ENCODE data around the gene GADD45B. TPM values are rescaled to one million over a fixed set of nuclear protein-coding genes. Genes with fewer than 3 reads are reported as not detected.

Gene GADD45B, protein sequence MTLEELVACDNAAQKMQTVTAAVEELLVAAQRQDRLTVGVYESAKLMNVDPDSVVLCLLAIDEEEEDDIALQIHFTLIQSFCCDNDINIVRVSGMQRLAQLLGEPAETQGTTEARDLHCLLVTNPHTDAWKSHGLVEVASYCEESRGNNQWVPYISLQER
- 100 to 1,000 TPM; 136 to 301 (median 172) TPM for total RNA-seq

DNA sequence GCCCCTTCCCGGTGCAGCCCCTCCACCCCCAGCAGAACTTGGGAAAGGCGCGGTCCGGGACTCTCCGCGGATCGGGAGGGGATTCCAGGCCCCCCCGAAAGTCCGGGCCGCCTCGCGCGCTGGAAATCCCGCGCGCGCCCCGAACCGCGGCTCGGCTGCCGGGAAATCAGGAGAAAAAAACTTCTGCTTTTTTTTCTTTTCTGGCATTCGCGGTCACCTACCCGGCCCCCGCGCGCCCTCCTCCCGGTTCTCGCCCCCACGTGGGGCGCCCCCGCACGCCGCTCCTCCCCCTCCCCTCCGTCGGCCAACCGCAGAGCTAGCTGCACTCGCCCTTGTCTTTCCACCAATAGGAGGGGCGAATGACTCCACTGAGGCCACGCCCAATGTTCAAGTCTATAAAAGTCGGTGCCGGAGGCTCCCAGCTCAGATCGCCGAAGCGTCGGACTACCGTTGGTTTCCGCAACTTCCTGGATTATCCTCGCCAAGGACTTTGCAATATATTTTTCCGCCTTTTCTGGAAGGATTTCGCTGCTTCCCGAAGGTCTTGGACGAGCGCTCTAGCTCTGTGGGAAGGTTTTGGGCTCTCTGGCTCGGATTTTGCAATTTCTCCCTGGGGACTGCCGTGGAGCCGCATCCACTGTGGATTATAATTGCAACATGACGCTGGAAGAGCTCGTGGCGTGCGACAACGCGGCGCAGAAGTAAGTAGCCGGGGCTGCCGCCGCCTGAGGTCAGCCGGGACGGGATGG is at the start of gene GADD45B:
GADD45B (plus strand) TSS at position 426 of the 749 bp plus-strand sequence; CDS start at position 658, 232 bp downstream.
- TF ChIP-seq, protein P1, sequence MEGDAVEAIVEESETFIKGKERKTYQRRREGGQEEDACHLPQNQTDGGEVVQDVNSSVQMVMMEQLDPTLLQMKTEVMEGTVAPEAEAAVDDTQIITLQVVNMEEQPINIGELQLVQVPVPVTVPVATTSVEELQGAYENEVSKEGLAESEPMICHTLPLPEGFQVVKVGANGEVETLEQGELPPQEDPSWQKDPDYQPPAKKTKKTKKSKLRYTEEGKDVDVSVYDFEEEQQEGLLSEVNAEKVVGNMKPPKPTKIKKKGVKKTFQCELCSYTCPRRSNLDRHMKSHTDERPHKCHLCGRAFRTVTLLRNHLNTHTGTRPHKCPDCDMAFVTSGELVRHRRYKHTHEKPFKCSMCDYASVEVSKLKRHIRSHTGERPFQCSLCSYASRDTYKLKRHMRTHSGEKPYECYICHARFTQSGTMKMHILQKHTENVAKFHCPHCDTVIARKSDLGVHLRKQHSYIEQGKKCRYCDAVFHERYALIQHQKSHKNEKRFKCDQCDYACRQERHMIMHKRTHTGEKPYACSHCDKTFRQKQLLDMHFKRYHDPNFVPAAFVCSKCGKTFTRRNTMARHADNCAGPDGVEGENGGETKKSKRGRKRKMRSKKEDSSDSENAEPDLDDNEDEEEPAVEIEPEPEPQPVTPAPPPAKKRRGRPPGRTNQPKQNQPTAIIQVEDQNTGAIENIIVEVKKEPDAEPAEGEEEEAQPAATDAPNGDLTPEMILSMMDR (IDR thresholded peaks at IDR 0.05) = peak in 2 of 3 donors; percentile 25 to 44
- TF ChIP-seq POLR2AphosphoS5 (IDR thresholded peaks at IDR 0.05) (peak; percentile 100), POLR2A (IDR thresholded peaks at IDR 0.05) (peak; percentile 100)

DNA sequence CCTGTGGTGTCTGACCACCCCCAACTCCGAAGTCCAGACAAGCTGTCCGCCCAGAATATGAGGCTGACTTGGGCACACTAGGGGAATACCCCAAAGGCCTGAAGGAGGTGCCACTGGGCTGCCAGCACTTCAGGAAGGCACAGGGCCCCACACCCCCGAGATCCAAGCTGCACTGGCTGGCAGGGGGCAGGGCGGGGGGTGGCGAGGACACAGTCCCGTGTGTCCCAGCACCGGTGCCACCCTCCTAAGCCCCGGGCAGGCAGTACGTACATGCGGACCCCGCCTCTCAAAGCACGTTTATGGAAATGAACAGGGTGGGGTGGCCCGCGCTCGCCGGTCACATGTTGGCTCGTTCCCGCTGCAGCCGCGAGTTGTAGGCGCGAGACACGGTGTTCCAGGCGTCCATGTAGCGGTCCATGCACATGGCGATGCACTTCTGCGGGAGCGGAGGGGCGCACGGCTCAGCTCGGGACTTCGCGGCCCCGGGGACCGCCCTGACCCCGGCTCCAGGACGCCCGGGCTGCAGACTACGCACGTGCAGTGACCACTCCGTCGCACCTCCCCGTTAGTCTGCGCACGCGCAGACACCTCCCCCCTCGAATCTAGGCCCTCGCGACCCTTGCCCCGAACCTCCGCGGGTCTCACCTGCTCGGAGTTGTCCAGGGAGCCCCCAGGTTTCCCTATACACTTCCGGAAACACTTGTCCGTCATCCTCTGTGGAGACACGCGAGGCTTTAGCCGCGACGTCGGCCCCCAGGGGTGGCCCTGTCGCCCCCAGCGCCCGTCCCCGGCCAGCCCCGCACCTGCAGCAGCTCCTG is 49.1 kb upstream of the GADD45B start:
- intact Hi-C loops (cut with DNase I; ENCODE audit: low total_unique reads) = no loop called here
- H3K4me1 ChIP-seq = peaks cover 19 to 24% of the 10 kb centered on the region in 2 donors
- H3K9me3 ChIP-seq = no peaks in the 10 kb centered on the region
- H3K4me3 ChIP-seq = peak overlapping the region; percentile 87 to 98 (median 93)
- no peaks in the 10 kb centered on the region for H3K27me3 ChIP-seq
- peak overlapping the region; percentile 96 to 97 for H3K27ac ChIP-seq
- TF ChIP-seq POLR2A (IDR thresholded peaks at IDR 0.05) = no peak
- TF ChIP-seq, protein P1 (IDR thresholded peaks at IDR 0.05) = no peak
- TF ChIP-seq POLR2AphosphoS5 (IDR thresholded peaks at IDR 0.05) = no peak
- no peak for DNase-seq (ENCODE audit: low spot score in 2 of 2)
- no peaks in the 10 kb centered on the region for H3K36me3 ChIP-seq

More for the DNA sequence above, at the start of gene GADD45B:
- H3K4me1 ChIP-seq = peaks cover 0 to 11% of the 10 kb centered on the region in 2 donors
- intact Hi-C loops (cut with DNase I; ENCODE audit: low total_unique reads) = loop anchor here (5.0 kb wide), 1 partner anchor 101 kb away; no protein-coding TSS in a partner anchor
- no peaks in the 10 kb centered on the region for H3K9me3 ChIP-seq
- H3K36me3 ChIP-seq = no peaks in the 10 kb centered on the region
- no peaks in the 10 kb centered on the region for H3K27me3 ChIP-seq
- peak within 1 kb of the TSS; percentile 71 to 91 (median 79) for H3K4me3 ChIP-seq
- DNase-seq (ENCODE audit: low spot score in 2 of 2) = peak; percentile 96 to 99
- peak within 1 kb of the TSS; percentile 93 to 94 for H3K27ac ChIP-seq

DNA sequence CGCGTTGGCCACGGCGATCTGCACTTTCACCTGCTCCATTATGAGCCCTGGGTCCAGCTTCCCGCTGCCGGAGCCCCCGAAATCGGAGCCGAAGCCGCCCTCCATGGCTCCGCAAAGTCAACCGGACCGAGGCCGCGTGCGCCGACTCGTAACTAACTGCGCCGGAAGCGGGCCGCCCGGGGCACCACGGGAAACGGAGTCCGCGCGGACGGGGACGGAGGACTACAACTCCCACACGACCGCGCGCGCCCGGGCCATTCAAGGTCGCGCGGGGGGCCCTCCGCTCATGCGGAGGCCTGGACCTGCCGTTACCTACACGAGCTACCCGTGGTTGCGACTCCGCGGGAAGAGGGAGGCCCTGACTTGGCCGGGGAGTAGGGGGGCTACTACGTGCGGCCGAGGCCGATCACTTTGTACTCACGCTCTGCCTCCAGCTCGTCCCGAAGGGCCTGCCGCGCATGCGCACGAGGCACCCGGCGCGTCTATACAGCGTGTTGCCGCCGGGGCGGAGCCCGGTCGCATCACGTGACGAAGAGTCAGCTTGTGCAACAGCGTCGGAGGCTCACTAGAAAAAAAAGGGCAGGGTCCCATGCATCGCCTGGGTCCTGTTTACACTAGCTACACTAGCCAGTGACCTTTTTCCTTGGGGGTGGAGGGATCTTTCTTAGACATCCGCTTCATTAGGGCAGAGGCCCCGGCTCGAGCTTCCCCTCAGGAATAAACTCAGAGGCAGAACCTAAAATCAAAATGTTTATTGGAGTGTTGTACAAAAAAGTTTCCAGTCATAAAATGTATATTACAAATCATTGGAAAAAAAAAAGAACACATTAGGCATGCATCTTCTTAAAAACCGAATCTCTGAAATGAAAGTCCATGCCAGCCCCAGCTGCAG is 48.3 kb upstream of the GADD45B start, which contains the start of gene TIMM13:
TIMM13 (minus strand) TSS at position 158 of the 892 bp plus-strand sequence; CDS start at position 105, 53 bp downstream.
- Histone ChIP-seq H3K27me3 (no peaks in the 10 kb centered on the region), H3K36me3 (no peaks in the 10 kb centered on the region), H3K9me3 (no peaks in the 10 kb centered on the region), H3K4me3 (peak within 1 kb of the TSS; percentile 87 to 98 (median 93)), H3K4me1 (peaks cover 19 to 24% of the 10 kb centered on the region in 2 donors), H3K27ac (peak within 1 kb of the TSS; percentile 96 to 97)
- intact Hi-C loops (cut with DNase I; ENCODE audit: low total_unique reads) = no loop called here
- TF ChIP-seq, protein P1 (IDR thresholded peaks at IDR 0.05) = peak in 2 of 3 donors; percentile 20 to 28
- no peak for TF ChIP-seq POLR2A (IDR thresholded peaks at IDR 0.05)
- TF ChIP-seq POLR2AphosphoS5 (IDR thresholded peaks at IDR 0.05) = peak; percentile 90 to 94 (median 90)
- DNase-seq (ENCODE audit: low spot score in 2 of 2) = peak; percentile 97

DNA sequence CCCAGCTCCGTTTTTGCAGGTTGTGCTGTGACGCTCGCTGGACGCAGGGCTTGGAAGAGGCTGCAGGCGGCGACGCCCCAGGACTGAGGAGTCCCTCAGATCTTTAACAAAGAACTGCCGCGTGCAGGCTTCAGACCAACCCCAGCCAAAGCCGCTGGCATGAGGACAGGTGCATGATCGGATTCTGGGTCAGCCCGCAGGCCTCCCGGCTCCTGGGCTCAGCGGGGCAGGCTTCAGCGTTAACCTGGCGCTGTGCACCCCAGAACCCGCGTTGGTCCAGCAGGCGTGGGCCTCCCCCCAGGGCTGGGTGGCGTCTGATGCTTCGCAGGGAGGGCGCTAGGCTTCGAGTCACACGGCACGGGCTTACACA is 47.6 kb upstream of the GADD45B start:
- TF ChIP-seq POLR2AphosphoS5 (IDR thresholded peaks at IDR 0.05) = no peak
- TF ChIP-seq, protein P1 (IDR thresholded peaks at IDR 0.05) = no peak
- TF ChIP-seq POLR2A (IDR thresholded peaks at IDR 0.05) = no peak
- H3K27ac ChIP-seq = peak overlapping the region; percentile 96 to 97
- no peaks in the 10 kb centered on the region for H3K36me3 ChIP-seq
- DNase-seq (ENCODE audit: low spot score in 2 of 2) = peak in 1 of 2 donors; percentile 30
- intact Hi-C loops (cut with DNase I; ENCODE audit: low total_unique reads) = no loop called here
- peak overlapping the region; percentile 87 to 98 (median 93) for H3K4me3 ChIP-seq
- H3K27me3 ChIP-seq = no peaks in the 10 kb centered on the region
- no peaks in the 10 kb centered on the region for H3K9me3 ChIP-seq
- peaks cover 19 to 24% of the 10 kb centered on the region in 2 donors for H3K4me1 ChIP-seq

Data from breast epithelium (tissue), 4 donors.